Activated naive CD8-positive, alpha-beta T cell treated with anti-CD3 and anti-CD28 coated beads, Interleukin-2, amount 50 U/mL, for 16 hours (primary cell): Measurements from ENCODE around the gene TSR3.

Experiments used
- DNase-seq: peaks from one replicate; pipeline ENCODE4 v3.0.0-alpha.2; 2020; ENCODE audit warnings: low read depth, low spot score

The TSR3 gene

GRCh38 chr16:1378087-1378803, 26.6 kb upstream of the TSR3 start:
- DNase-seq, result no peak

GRCh38 chr16:1377406-1378010, 25.8 kb upstream of the TSR3 start:
- no peak for DNase-seq

GRCh38 chr16:1375741-1376410, 24.2 kb upstream of the TSR3 start:
- DNase-seq, result no peak

- DNase-seq, result no peak
These were observed 23.6 kb upstream of the TSR3 start for GRCh38 chr16:1375298-1375640.

GRCh38 chr16:1374418-1375297, 23.0 kb upstream of the TSR3 start:
- DNase-seq, result no peak

GRCh38 chr16:1372292-1372950, 20.7 kb upstream of the TSR3 start:
- no peak for DNase-seq

GRCh38 chr16:1371054-1371978, 19.6 kb upstream of the TSR3 start:
- no peak for DNase-seq

- DNase-seq, result no peak
These were observed 16.0 kb upstream of the TSR3 start for GRCh38 chr16:1367486-1368174.

GRCh38 chr16:1366712-1367299, 15.1 kb upstream of the TSR3 start:
- DNase-seq, result no peak

GRCh38 chr16:1366060-1366711, 14.5 kb upstream of the TSR3 start:
- DNase-seq, result no peak

GRCh38 chr16:1364510-1364909, 12.8 kb upstream of the TSR3 start:
- no peak for DNase-seq

- DNase-seq, result peak; percentile 44
These were observed 11.9 kb upstream of the TSR3 start for GRCh38 chr16:1363501-1364041.

GRCh38 chr16:1362807-1363206, 11.1 kb upstream of the TSR3 start:
- no peak for DNase-seq

- no peak for DNase-seq
These were observed 10.1 kb upstream of the TSR3 start for GRCh38 chr16:1361685-1362360.

- DNase-seq, result no peak
These were observed 6.4 kb upstream of the TSR3 start for GRCh38 chr16:1357906-1358566.

- DNase-seq, result no peak
These were observed 4.6 kb upstream of the TSR3 start for GRCh38 chr16:1356061-1356900.

GRCh38 chr16:1355591-1355990, 3.9 kb upstream of the TSR3 start:
- no peak for DNase-seq
